Uterus (tissue), 4 donors: ENCODE results near the gene DENND4B. TPM values are rescaled to one million over a fixed set of nuclear protein-coding genes. Genes with fewer than 3 reads are reported as not detected.

Source experiments
- DNase-seq, 2 donors: peaks; one replicate each; pipeline ENCODE4 v3.0.0-alpha.2; 2019 to 2020
- H3K27ac ChIP-seq, 2 donors: fragments of 200-600 bp; sonication (generic); 1 replicate in 1 of 2; 2 replicates in 1 of 2; pipeline ENCODE4 v1.5.1; 2016 to 2018
- H3K27me3 ChIP-seq, 2 donors: fragments of 200-600 bp; sonication (generic); one replicate each; pipeline ENCODE4 v1.5.1; 2018 to 2019; ENCODE audit warnings: control low read depth in 1 of 2
- H3K36me3 ChIP-seq, 2 donors: fragments of 200-600 bp; sonication (generic); one replicate each; pipeline ENCODE4 v1.5.1; 2019; ENCODE audit warnings: control low read depth in 1 of 2
- H3K4me1 ChIP-seq, 2 donors: fragments of 200-600 bp; sonication (generic); one replicate each; pipeline ENCODE4 v1.5.1; 2018 to 2019; ENCODE audit warnings: control low read depth in 1 of 2
- H3K4me3 ChIP-seq, 2 donors: fragments of 200-600 bp; sonication (generic); 1 replicate in 1 of 2; 2 replicates in 1 of 2; pipeline ENCODE4 v1.5.1; 2018 to 2019; ENCODE audit warnings: mild to moderate bottlenecking in 1 of 2
- H3K9me3 ChIP-seq, 2 donors: fragments of 200-600 bp; sonication (generic); one replicate each; pipeline ENCODE4 v1.5.1; 2019; ENCODE audit warnings: control low read depth in 1 of 2
- POLR2A ChIP-seq, 2 donors: fragments of 450-650 bp; IDR thresholded peaks; one replicate each; pipeline ENCODE4 v1.6.1; 2016; ENCODE audit warnings: antibody characterized with exemption in 2 of 2, mild to moderate bottlenecking in 1 of 2, moderate library complexity in 1 of 2
- intact Hi-C: fragments of 100-400 bp; cut with DNase I; formaldehyde crosslinking; loops from one replicate; pipeline ENCODE4 v1.15.1; 2023; ENCODE audit warnings: low total_unique reads
- total RNA-seq, 4 donors: library from RNA; depleted of rRNA in 3 of 4; stranded (reverse); fragments of >200 nt in 3 of 4; gene quantifications; one replicate each; pipeline versions ENCODE4 v1.1.0 to v1.2.4, GENCODE V29; 2014 to 2023
- TF ChIP-seq, protein P1 (sequence below), 4 experiments: fragments of 200-600 bp in 2 of 4; fragments of 450-650 bp in 2 of 4; sonication (generic) in 2 of 4; IDR thresholded peaks; one replicate each; pipeline ENCODE4 v1.5.1; 2016 to 2019; ENCODE audit warnings: antibody characterized with exemption in 4 of 4, mild to moderate bottlenecking in 2 of 4, moderate library complexity in 1 of 4
- donor health status: DM: yes; HTN: yes; CAD: no.

DENND4B gene
- total RNA-seq, 4 donors from 2014 or later, result 5.6 to 94.9 (median 30.1) TPM

DNA sequence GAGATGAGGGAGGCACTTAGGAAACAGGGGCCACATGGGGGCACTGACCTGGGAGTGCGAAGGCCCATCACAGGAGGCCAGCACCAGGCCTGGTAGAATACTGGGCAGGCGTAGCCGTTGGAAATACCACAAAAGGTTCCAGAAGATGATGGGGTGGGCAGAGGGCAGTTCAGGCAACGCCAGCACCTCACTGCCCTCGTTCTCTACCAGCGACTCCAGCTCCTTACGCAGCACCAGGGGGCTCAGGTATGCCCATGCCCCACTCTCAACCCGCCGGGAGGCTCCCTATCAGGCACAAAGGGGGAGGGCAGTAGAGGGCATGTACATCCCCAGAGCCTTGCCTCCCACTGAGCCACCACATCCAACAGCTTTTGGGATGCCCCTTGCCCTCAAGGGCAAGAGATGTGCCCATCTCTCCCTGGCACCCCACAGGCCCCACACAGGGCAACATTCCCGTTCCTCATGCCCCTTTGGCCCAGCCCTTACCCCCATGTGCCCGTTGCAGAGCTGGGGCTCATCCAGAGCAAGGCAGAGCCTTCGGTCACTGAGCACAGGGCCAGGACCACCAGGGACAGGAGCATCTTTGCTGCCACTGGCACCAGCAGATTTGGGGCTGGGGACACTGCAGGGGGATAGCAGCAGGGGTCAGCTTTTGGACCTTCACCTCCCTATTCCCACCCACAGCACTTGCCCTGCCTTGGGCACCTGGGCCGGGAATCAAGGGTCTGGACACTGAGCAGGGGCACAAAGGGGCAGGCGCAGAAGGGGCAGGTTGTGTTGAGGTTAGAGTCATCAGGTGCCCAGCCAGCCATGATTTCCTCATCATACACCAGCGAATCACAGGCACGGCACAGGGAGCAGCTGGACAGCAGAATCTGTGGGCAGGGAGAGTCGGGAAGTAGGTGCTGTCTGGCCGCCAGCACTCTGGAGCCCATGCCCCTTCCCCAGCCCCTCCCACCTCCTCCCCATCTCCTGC is 14.1 kb downstream of the DENND4B start:
- no peaks in the 10 kb centered on the region for H3K27me3 ChIP-seq
- H3K4me3 ChIP-seq, result no peak overlapping the region
- no peaks in the 10 kb centered on the region for H3K36me3 ChIP-seq
- intact Hi-C loops, result no loop called here
- H3K27ac ChIP-seq, result no peak overlapping the region
- no peaks in the 10 kb centered on the region for H3K4me1 ChIP-seq
- TF ChIP-seq, protein P1, sequence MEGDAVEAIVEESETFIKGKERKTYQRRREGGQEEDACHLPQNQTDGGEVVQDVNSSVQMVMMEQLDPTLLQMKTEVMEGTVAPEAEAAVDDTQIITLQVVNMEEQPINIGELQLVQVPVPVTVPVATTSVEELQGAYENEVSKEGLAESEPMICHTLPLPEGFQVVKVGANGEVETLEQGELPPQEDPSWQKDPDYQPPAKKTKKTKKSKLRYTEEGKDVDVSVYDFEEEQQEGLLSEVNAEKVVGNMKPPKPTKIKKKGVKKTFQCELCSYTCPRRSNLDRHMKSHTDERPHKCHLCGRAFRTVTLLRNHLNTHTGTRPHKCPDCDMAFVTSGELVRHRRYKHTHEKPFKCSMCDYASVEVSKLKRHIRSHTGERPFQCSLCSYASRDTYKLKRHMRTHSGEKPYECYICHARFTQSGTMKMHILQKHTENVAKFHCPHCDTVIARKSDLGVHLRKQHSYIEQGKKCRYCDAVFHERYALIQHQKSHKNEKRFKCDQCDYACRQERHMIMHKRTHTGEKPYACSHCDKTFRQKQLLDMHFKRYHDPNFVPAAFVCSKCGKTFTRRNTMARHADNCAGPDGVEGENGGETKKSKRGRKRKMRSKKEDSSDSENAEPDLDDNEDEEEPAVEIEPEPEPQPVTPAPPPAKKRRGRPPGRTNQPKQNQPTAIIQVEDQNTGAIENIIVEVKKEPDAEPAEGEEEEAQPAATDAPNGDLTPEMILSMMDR (IDR thresholded peaks at IDR 0.05), result no peak
- TF ChIP-seq POLR2A (IDR thresholded peaks at IDR 0.05), result no peak
- H3K9me3 ChIP-seq, result no peaks in the 10 kb centered on the region
- no peak for DNase-seq

DNA sequence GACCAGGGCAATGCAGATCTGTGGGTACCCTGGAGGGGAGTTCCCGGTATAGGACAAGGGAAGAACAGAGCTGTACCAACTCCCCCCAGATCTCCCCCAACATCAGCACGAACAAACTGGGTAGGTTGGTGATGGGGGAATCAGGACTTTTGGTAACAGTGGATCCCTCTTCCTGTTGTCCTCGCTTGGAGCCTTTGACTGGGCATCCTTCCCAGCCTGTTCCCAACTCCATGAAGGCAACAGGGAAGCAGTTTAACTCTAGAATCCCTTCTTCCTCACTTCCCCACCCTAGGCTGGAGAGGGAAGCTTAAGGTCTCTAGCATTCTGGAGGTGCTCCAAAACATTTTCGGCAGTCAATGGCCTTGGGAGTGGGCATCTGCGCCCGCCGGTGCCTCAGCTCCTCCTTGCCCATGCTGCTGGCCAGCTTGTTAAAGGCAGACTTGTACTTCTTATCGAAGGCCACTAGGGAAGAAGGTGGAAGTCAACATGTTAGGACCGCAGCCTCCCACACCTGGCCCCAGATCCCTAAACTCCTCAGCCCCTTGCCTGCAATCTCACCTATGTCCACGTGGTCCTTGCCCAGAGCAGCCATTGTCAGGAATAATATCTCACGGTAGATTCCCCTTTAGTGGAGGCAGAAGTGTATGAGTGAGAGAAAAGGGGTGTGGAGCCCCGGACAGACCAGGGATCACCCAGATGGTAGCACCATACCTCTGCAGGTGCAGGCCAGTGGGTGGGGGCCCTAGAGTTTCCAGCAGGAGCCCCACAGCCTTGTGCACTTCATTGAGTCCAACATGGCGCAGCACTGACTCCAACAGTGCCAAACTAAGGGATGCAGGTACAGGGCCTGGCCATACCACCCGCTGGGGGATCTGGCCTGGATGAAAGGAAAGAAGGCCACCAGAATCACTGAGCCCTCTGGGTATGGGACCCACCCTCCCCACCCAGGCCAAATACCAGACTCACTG is 16.3 kb downstream of the DENND4B start:
- Histone ChIP-seq H3K4me1 (no peaks in the 10 kb centered on the region), H3K36me3 (no peaks in the 10 kb centered on the region), H3K27me3 (no peaks in the 10 kb centered on the region), H3K4me3 (no peak overlapping the region), H3K27ac (no peak overlapping the region), H3K9me3 (no peaks in the 10 kb centered on the region)
- DNase-seq, result peak in 1 of 2 donors; percentile 9
- TF ChIP-seq, protein P1 (IDR thresholded peaks at IDR 0.05), result no peak
- TF ChIP-seq POLR2A (IDR thresholded peaks at IDR 0.05), result no peak
- intact Hi-C loops, result no loop called here

DNA sequence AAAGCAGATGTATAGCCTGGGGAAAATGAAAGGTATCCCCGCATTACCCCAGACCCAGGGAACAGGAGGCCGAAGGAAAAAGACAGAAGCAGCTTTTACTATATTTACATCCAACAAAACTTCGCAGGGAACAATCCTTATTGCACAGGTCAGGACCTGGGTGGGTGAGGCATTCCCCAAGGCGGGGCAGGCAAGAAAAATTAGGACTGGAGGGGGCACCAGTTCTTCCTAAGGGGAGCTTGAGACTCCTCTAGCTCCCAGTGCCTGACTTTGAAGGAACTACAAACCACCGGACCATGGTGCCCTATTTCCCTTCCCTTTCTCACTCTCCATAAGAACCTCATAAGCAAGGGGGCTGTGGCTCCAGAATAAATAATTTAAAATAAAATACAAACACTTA is 17.1 kb downstream of the DENND4B start:
- intact Hi-C loops, result no loop called here
- Histone ChIP-seq H3K27me3 (no peaks in the 10 kb centered on the region), H3K27ac (no peak overlapping the region), H3K4me1 (no peaks in the 10 kb centered on the region), H3K36me3 (no peaks in the 10 kb centered on the region), H3K9me3 (no peaks in the 10 kb centered on the region), H3K4me3 (no peak overlapping the region)
- no peak for DNase-seq
- no peak for TF ChIP-seq POLR2A (IDR thresholded peaks at IDR 0.05)
- TF ChIP-seq, protein P1 (IDR thresholded peaks at IDR 0.05), result no peak

DNA sequence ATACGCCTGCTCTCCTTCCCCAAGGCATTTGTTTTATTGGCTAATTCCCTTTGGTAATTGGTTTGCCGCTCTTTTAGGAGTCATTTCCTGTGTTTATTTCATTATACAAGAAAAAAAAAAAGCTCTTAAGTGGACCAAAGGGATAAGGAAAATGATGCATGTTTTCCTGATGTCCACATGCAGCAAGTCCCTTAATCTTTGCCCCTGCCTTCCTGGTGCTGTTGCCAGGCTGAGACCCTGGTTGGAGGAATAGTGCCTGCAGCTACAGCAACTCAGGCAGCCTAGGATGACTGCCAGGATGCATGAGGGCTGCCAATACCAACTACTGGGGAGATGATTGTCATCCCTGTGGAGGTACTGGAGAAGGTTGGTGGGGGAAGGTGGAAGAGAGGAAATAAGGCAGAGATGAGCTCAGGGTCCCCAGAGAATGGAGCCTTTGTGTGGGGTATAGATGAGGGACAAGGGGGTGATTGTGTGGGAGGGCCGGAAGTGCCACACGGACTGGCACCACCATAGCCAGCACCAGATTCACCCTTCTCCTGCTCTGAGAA is 17.7 kb downstream of the DENND4B start:
- no peaks in the 10 kb centered on the region for H3K27me3 ChIP-seq
- intact Hi-C loops, result no loop called here
- DNase-seq, result peak in 1 of 2 donors; percentile 11
- no peaks in the 10 kb centered on the region for H3K9me3 ChIP-seq
- no peak overlapping the region for H3K4me3 ChIP-seq
- no peaks in the 10 kb centered on the region for H3K36me3 ChIP-seq
- no peaks in the 10 kb centered on the region for H3K4me1 ChIP-seq
- TF ChIP-seq POLR2A (IDR thresholded peaks at IDR 0.05), result no peak
- TF ChIP-seq, protein P1 (IDR thresholded peaks at IDR 0.05), result no peak
- no peak overlapping the region for H3K27ac ChIP-seq
